ENCODE data around the gene TMC8.

Gene TMC8

GRCh38 chr17:78123258-78123929, 7.2 kb upstream of the TMC8 start:
- no peak for TF ChIP-seq CTCF (IDR thresholded peaks at IDR 0.05)
- H2AFZ ChIP-seq = no peak overlapping the region
- H3K9ac ChIP-seq = no peak overlapping the region
- no peak overlapping the region for H3K27ac ChIP-seq
- H3K79me2 ChIP-seq = no peaks in the 10 kb centered on the region
- H3K4me1 ChIP-seq = no peaks in the 10 kb centered on the region
- no peaks in the 10 kb centered on the region for H3K36me3 ChIP-seq (ENCODE audit: control insufficient read depth, insufficient read depth, low read length)
- no peaks in the 10 kb centered on the region for H3K9me3 ChIP-seq (ENCODE audit: control insufficient read depth, low read length)
- H3K4me3 ChIP-seq (ENCODE audit: low read depth, low read length) = no peak overlapping the region
- no peaks in the 10 kb centered on the region for H3K27me3 ChIP-seq (ENCODE audit: control insufficient read depth, insufficient read depth, low read length)
- no peak overlapping the region for H3K4me2 ChIP-seq (ENCODE audit: low read length)

GRCh38 chr17:78124081-78124835, 6.3 kb upstream of the TMC8 start:
- Histone ChIP-seq H3K27me3 (ENCODE audit: control insufficient read depth, insufficient read depth, low read length) (no peaks in the 10 kb centered on the region), H3K27ac (no peak overlapping the region), H3K4me3 (ENCODE audit: low read depth, low read length) (no peak overlapping the region), H2AFZ (no peak overlapping the region), H3K79me2 (no peaks in the 10 kb centered on the region), H3K4me2 (ENCODE audit: low read length) (no peak overlapping the region), H3K4me1 (peaks cover 3% of the 10 kb centered on the region), H3K9ac (no peak overlapping the region), H3K9me3 (ENCODE audit: control insufficient read depth, low read length) (no peaks in the 10 kb centered on the region), H3K36me3 (ENCODE audit: control insufficient read depth, insufficient read depth, low read length) (no peaks in the 10 kb centered on the region)
- TF ChIP-seq CTCF (IDR thresholded peaks at IDR 0.05) = no peak

GRCh38 chr17:78124836-78125137, 5.8 kb upstream of the TMC8 start:
- H3K4me2 ChIP-seq (ENCODE audit: low read length) = no peak overlapping the region
- H3K4me1 ChIP-seq = peaks cover 4% of the 10 kb centered on the region
- H3K27ac ChIP-seq = no peak overlapping the region
- H3K27me3 ChIP-seq (ENCODE audit: control insufficient read depth, insufficient read depth, low read length) = no peaks in the 10 kb centered on the region
- H3K79me2 ChIP-seq = no peaks in the 10 kb centered on the region
- no peak overlapping the region for H3K4me3 ChIP-seq (ENCODE audit: low read depth, low read length)
- TF ChIP-seq CTCF (IDR thresholded peaks at IDR 0.05) = no peak
- H3K9ac ChIP-seq = no peak overlapping the region
- no peaks in the 10 kb centered on the region for H3K9me3 ChIP-seq (ENCODE audit: control insufficient read depth, low read length)
- H2AFZ ChIP-seq = no peak overlapping the region
- H3K36me3 ChIP-seq (ENCODE audit: control insufficient read depth, insufficient read depth, low read length) = no peaks in the 10 kb centered on the region

GRCh38 chr17:78125138-78125913, 5.2 kb upstream of the TMC8 start:
- H3K27me3 ChIP-seq (ENCODE audit: control insufficient read depth, insufficient read depth, low read length) = no peaks in the 10 kb centered on the region
- no peaks in the 10 kb centered on the region for H3K9me3 ChIP-seq (ENCODE audit: control insufficient read depth, low read length)
- H3K4me3 ChIP-seq (ENCODE audit: low read depth, low read length) = no peak overlapping the region
- H3K4me2 ChIP-seq (ENCODE audit: low read length) = no peak overlapping the region
- no peaks in the 10 kb centered on the region for H3K79me2 ChIP-seq
- H3K27ac ChIP-seq = no peak overlapping the region
- peaks cover 4% of the 10 kb centered on the region for H3K4me1 ChIP-seq
- no peak overlapping the region for H2AFZ ChIP-seq
- no peaks in the 10 kb centered on the region for H3K36me3 ChIP-seq (ENCODE audit: control insufficient read depth, insufficient read depth, low read length)
- H3K9ac ChIP-seq = no peak overlapping the region
- no peak for TF ChIP-seq CTCF (IDR thresholded peaks at IDR 0.05)
